ENCODE measurements around the gene THSD4. TPM values are rescaled to one million over a fixed set of nuclear protein-coding genes. Genes with fewer than 3 reads are reported as not detected.

Gene THSD4
- total RNA-seq, 1 experiment from 2014 or later: 65.4 TPM

DNA sequence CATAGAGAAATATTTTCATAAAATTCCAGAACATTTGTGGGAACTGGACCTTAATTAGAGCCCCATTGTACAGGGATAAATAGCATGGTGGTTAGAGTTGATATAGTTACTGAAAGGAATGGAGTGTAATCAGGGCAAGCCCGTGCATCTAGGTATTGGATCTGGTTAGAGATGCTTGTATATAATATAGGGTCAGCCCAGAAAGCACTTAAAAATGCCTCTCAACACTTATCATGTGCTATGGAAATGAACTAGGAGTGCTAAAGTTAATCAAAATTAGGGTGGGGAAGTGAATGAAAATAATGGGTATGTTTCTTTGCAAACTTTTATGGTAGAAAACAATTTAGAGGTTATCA is 386.8 kb downstream of the THSD4 start:
- no peak for TF ChIP-seq POLR2AphosphoS5 (IDR thresholded peaks at IDR 0.05; ENCODE audit: low read depth, low read length)
- no peak for TF ChIP-seq SIN3A (IDR thresholded peaks at IDR 0.05; ENCODE audit: borderline replicate concordance, insufficient read depth, low read depth, low read length)
- no peak for TF ChIP-seq TCF7L2 (IDR thresholded peaks at IDR 0.05; ENCODE audit: low read depth, low read length)
- TF ChIP-seq, protein P1, sequence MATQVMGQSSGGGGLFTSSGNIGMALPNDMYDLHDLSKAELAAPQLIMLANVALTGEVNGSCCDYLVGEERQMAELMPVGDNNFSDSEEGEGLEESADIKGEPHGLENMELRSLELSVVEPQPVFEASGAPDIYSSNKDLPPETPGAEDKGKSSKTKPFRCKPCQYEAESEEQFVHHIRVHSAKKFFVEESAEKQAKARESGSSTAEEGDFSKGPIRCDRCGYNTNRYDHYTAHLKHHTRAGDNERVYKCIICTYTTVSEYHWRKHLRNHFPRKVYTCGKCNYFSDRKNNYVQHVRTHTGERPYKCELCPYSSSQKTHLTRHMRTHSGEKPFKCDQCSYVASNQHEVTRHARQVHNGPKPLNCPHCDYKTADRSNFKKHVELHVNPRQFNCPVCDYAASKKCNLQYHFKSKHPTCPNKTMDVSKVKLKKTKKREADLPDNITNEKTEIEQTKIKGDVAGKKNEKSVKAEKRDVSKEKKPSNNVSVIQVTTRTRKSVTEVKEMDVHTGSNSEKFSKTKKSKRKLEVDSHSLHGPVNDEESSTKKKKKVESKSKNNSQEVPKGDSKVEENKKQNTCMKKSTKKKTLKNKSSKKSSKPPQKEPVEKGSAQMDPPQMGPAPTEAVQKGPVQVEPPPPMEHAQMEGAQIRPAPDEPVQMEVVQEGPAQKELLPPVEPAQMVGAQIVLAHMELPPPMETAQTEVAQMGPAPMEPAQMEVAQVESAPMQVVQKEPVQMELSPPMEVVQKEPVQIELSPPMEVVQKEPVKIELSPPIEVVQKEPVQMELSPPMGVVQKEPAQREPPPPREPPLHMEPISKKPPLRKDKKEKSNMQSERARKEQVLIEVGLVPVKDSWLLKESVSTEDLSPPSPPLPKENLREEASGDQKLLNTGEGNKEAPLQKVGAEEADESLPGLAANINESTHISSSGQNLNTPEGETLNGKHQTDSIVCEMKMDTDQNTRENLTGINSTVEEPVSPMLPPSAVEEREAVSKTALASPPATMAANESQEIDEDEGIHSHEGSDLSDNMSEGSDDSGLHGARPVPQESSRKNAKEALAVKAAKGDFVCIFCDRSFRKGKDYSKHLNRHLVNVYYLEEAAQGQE (IDR thresholded peaks at IDR 0.05; ENCODE audit: insufficient read depth in 1 of 2, low read depth in 2 of 2, low read length in 1 of 2): no peak
- TF ChIP-seq CTCF (IDR thresholded peaks at IDR 0.05): no peak
- no peaks in the 10 kb centered on the region for H3K4me1 ChIP-seq (ENCODE audit: control insufficient read depth, insufficient read depth, low read length)
- H3K36me3 ChIP-seq (ENCODE audit: control insufficient read depth, insufficient read depth, low read length): no peaks in the 10 kb centered on the region
- in situ Hi-C loops (cut with HindIII; ENCODE audit: low pct_unique_long_range_greater_than_20kb, low sequenced_read_pairs): no loop called here
- BruUV-seq (replicated peaks): no TSS peak
- DNase-seq (ENCODE audit: low read depth, low spot score) (no peak), ATAC-seq (no peak)
- intact Hi-C loops (cut with micrococcal nuclease; ENCODE audit: unreplicated experiment): no loop called here
- H3K9me3 ChIP-seq (ENCODE audit: control insufficient read depth, insufficient read depth, low read depth, low read length): no peaks in the 10 kb centered on the region
- ChIA-PET CTCF (no interaction called here), POLR2A (no interaction called here)
- no peaks in the 10 kb centered on the region for H3K27me3 ChIP-seq (ENCODE audit: control insufficient read depth, insufficient read depth, low read length)
- H3K4me3 ChIP-seq (ENCODE audit: low read depth in 2 of 2, low read length in 2 of 2): no peak overlapping the region
- no peak overlapping the region for H3K27ac ChIP-seq (ENCODE audit: low read length)

- TF ChIP-seq CTCF (IDR thresholded peaks at IDR 0.05) (no peak), SIN3A (IDR thresholded peaks at IDR 0.05; ENCODE audit: borderline replicate concordance, insufficient read depth, low read depth, low read length) (no peak), TCF7L2 (IDR thresholded peaks at IDR 0.05; ENCODE audit: low read depth, low read length) (no peak), POLR2AphosphoS5 (IDR thresholded peaks at IDR 0.05; ENCODE audit: low read depth, low read length) (no peak)
- TF ChIP-seq, protein P1 (IDR thresholded peaks at IDR 0.05; ENCODE audit: insufficient read depth in 1 of 2, low read depth in 2 of 2, low read length in 1 of 2): no peak
- intact Hi-C loops (cut with micrococcal nuclease; ENCODE audit: unreplicated experiment): no loop called here
- no peaks in the 10 kb centered on the region for H3K4me1 ChIP-seq (ENCODE audit: control insufficient read depth, insufficient read depth, low read length)
- H3K27ac ChIP-seq (ENCODE audit: low read length): no peak overlapping the region
- DNase-seq (ENCODE audit: low read depth, low spot score) (no peak), ATAC-seq (no peak)
- H3K9me3 ChIP-seq (ENCODE audit: control insufficient read depth, insufficient read depth, low read depth, low read length): no peaks in the 10 kb centered on the region
- CTCF ChIA-PET: no interaction called here
- in situ Hi-C loops (cut with HindIII; ENCODE audit: low pct_unique_long_range_greater_than_20kb, low sequenced_read_pairs): no loop called here
- POLR2A ChIA-PET: no interaction called here
- H3K27me3 ChIP-seq (ENCODE audit: control insufficient read depth, insufficient read depth, low read length): no peaks in the 10 kb centered on the region
- H3K36me3 ChIP-seq (ENCODE audit: control insufficient read depth, insufficient read depth, low read length): no peaks in the 10 kb centered on the region
- H3K4me3 ChIP-seq (ENCODE audit: low read depth in 2 of 2, low read length in 2 of 2): no peak overlapping the region
- no TSS peak for BruUV-seq (replicated peaks)
Observed at GRCh38 chr15:71505962-71506361, 390.7 kb downstream of the THSD4 start.
